Keratinocyte (primary cell): ENCODE results near the gene ZNF814. TPM values are rescaled to one million over a fixed set of nuclear protein-coding genes. Genes with fewer than 3 reads are reported as not detected.
"Not testable (repeated sequence)": the region's sequence is repeated elsewhere in the genome, so short reads cannot be mapped to it uniquely, and the experiment has no call there.

Experiments used
- DNase-seq: peaks from one replicate; pipeline ENCODE4 v3.0.0-alpha.2; 2011; ENCODE audit warnings: low read depth, missing footprints, low spot score
- FAIRE-seq: peaks from 2 replicates; lab custom pipeline; 2011; peaks lifted over from hg19 to GRCh38; lab: Jason Lieb, UNC
- H2AFZ ChIP-seq: 2 replicates; pipeline ENCODE4 v1.6.0; 2012; ENCODE audit warnings: low read length, control low read depth, inconsistent platforms; ENCODE audit not compliant: control insufficient read depth
- H3K27ac ChIP-seq: 2 replicates; pipeline ENCODE4 v1.5.1; 2011; ENCODE audit warnings: low read length; ENCODE audit not compliant: control insufficient read depth, insufficient read depth
- H3K27me3 ChIP-seq: 3 replicates; pipeline ENCODE4 v1.6.0; 2011; ENCODE audit warnings: low read length; ENCODE audit not compliant: control insufficient read depth, insufficient read depth; ENCODE audit errors: extremely low read depth
- H3K36me3 ChIP-seq, 2 experiments: 2 replicates in 1 of 2; 3 replicates in 1 of 2; pipeline ENCODE4 v1.5.1; 2011; ENCODE audit warnings: low read length in 2 of 2, mild to moderate bottlenecking in 1 of 2; ENCODE audit not compliant: control insufficient read depth in 2 of 2, insufficient read depth in 2 of 2; ENCODE audit errors: extremely low read depth in 1 of 2
- H3K4me1 ChIP-seq: 3 replicates; pipeline ENCODE4 v1.5.1; 2011; ENCODE audit warnings: low read length; ENCODE audit not compliant: control insufficient read depth, insufficient read depth; ENCODE audit errors: extremely low read depth
- H3K4me2 ChIP-seq: 3 replicates; pipeline ENCODE4 v1.6.0; 2011; ENCODE audit warnings: low read depth, low read length; ENCODE audit not compliant: control insufficient read depth, insufficient read depth; ENCODE audit errors: extremely low read depth
- H3K4me3 ChIP-seq, 3 experiments: fragments of 200-600 bp in 1 of 3; sonication (generic) in 1 of 3; 2 replicates in 2 of 3; 3 replicates in 1 of 3; pipeline ENCODE4 v1.5.1; 2011 to 2016; ENCODE audit warnings: low read length in 3 of 3, mild to moderate bottlenecking in 3 of 3, control low read depth in 2 of 3, inconsistent platforms in 1 of 3, low read depth in 1 of 3, mixed read lengths in 1 of 3, mixed run types in 1 of 3, moderate library complexity in 1 of 3; ENCODE audit not compliant: control insufficient read depth in 2 of 3, insufficient read depth in 2 of 3; ENCODE audit errors: extremely low read depth in 1 of 3
- H3K79me2 ChIP-seq: 2 replicates; pipeline ENCODE4 v1.6.0; 2012; ENCODE audit warnings: low read length; ENCODE audit not compliant: control insufficient read depth, insufficient read depth
- H3K9ac ChIP-seq: 3 replicates; pipeline ENCODE4 v1.6.0; 2011; ENCODE audit warnings: low read length; ENCODE audit not compliant: control insufficient read depth, insufficient read depth; ENCODE audit errors: extremely low read depth
- H3K9me1 ChIP-seq: 3 replicates; pipeline ENCODE4 v1.6.0; 2011; ENCODE audit warnings: low read length; ENCODE audit not compliant: control insufficient read depth, insufficient read depth; ENCODE audit errors: extremely low read depth
- H3K9me3 ChIP-seq: 2 replicates; pipeline ENCODE4 v1.5.1; 2012; ENCODE audit warnings: low read depth, low read length; ENCODE audit not compliant: control insufficient read depth
- H4K20me1 ChIP-seq: 3 replicates; pipeline ENCODE4 v1.6.0; 2011; ENCODE audit warnings: low read length; ENCODE audit not compliant: control insufficient read depth, insufficient read depth; ENCODE audit errors: extremely low read depth
- CTCF ChIP-seq, 3 experiments: IDR thresholded peaks in 1 of 3; conservative IDR thresholded peaks in 1 of 3; optimal IDR thresholded peaks in 1 of 3; 2 replicates in 2 of 3; 3 replicates in 1 of 3; pipeline versions ENCODE3 to v1.5.1; 2011; ENCODE audit warnings: low read length in 3 of 3, mild to moderate bottlenecking in 3 of 3, moderate library complexity in 2 of 3, control low read depth in 1 of 3, inconsistent platforms in 1 of 3; ENCODE audit not compliant: insufficient read depth in 2 of 3; ENCODE audit errors: extremely low read depth in 1 of 3
- dilution Hi-C: fragments of 300-500 bp; cut with MboI; formaldehyde crosslinking; loops from one replicate; pipeline ENCODE4 v1.7.0; 2020; ENCODE audit warnings: low sequenced_read_pairs; ENCODE audit not compliant: extremely low pct_ligation_motif_present
- polyA plus RNA-seq, 5 experiments: library from polyadenylated mRNA; depleted of rRNA in 3 of 5; stranded (reverse) in 3 of 5; stranded (forward) in 1 of 5; unstranded in 1 of 5; fragments of >200 nt; gene quantifications; 1 replicate in 1 of 5; 2 replicates in 3 of 5; 3 replicates in 1 of 5; pipeline versions ENCODE4 v1.2.1 to v1.2.3, GENCODE V29; 2011 to 2012; ENCODE audit warnings: missing spikeins in 2 of 5, low read depth in 1 of 5, low replicate concordance in 1 of 5

The ZNF814 gene
- polyA plus RNA-seq, 1 donor (not counting 4 experiments of a cell fraction or from before 2014, with no cell fraction given) = 13.8 TPM

GRCh38 chr19:57867868-57868492, 20.9 kb downstream of the ZNF814 start:
- no peak for DNase-seq
- H3K27me3 ChIP-seq = no peaks in the 10 kb centered on the region
- no peaks in the 10 kb centered on the region for H4K20me1 ChIP-seq
- no peaks in the 10 kb centered on the region for H3K4me1 ChIP-seq
- no peak for TF ChIP-seq CTCF (optimal IDR thresholded peaks at IDR 0.05 in 1 of 3, IDR thresholded peaks at IDR 0.05 in 1 of 3, conservative IDR thresholded peaks at IDR 0.05 in 1 of 3; ENCODE audit: extremely low read depth in 1 of 3, insufficient read depth in 2 of 3, low read length in 3 of 3)
- H2AFZ ChIP-seq = no peak overlapping the region
- peaks cover 1% of the 10 kb centered on the region for H3K9me3 ChIP-seq
- peaks cover 11% of the 10 kb centered on the region for H3K79me2 ChIP-seq
- no peak overlapping the region for H3K4me2 ChIP-seq
- H3K9ac ChIP-seq = no peak overlapping the region
- H3K27ac ChIP-seq = no peak overlapping the region
- dilution Hi-C loops = no loop called here
- no peak overlapping the region for H3K4me3 ChIP-seq
- no peaks in the 10 kb centered on the region for H3K9me1 ChIP-seq
- peaks cover 5 to 9% of the 10 kb centered on the region in 2 experiments for H3K36me3 ChIP-seq
- FAIRE-seq = no peak

GRCh38 chr19:57862351-57862750, 26.5 kb downstream of the ZNF814 start:
- DNase-seq, H3K9ac ChIP-seq, H3K9me1 ChIP-seq, H3K79me2 ChIP-seq, H3K27ac ChIP-seq, H4K20me1 ChIP-seq, H3K9me3 ChIP-seq, H3K4me1 ChIP-seq, H3K4me3 ChIP-seq, H2AFZ ChIP-seq, FAIRE-seq, H3K27me3 ChIP-seq, dilution Hi-C loops, H3K4me2 ChIP-seq: not testable (repeated sequence)
- H3K36me3 ChIP-seq = peaks cover 12 to 13% of the 10 kb centered on the region in 2 experiments

- not testable (repeated sequence) for FAIRE-seq
- H3K79me2 ChIP-seq = peaks cover 50% of the 10 kb centered on the region
Observed at GRCh38 chr19:57854117-57854516, 34.7 kb downstream of the ZNF814 start.

GRCh38 chr19:57851812-57852603, 36.8 kb downstream of the ZNF814 start:
- peaks cover 51% of the 10 kb centered on the region for H3K79me2 ChIP-seq
- DNase-seq, H3K4me1 ChIP-seq, H2AFZ ChIP-seq, FAIRE-seq, H4K20me1 ChIP-seq, H3K9me1 ChIP-seq, H3K27ac ChIP-seq, H3K9me3 ChIP-seq, H3K36me3 ChIP-seq, H3K9ac ChIP-seq, H3K27me3 ChIP-seq, H3K4me3 ChIP-seq, H3K4me2 ChIP-seq, dilution Hi-C loops: not testable (repeated sequence)

More at GRCh38 chr19:57854117-57854516, 34.7 kb downstream of the ZNF814 start:
- H3K36me3 ChIP-seq, H3K9me1 ChIP-seq, H3K9ac ChIP-seq, H2AFZ ChIP-seq, DNase-seq, dilution Hi-C loops, H3K4me3 ChIP-seq, H4K20me1 ChIP-seq, H3K27ac ChIP-seq, H3K4me2 ChIP-seq, H3K27me3 ChIP-seq, H3K4me1 ChIP-seq, H3K9me3 ChIP-seq: not testable (repeated sequence)
